ENCODE results near the gene CUBN.
A peak's percentile ranks its signal among the peaks of the same experiment; 100 is the strongest.

CUBN gene

DNA sequence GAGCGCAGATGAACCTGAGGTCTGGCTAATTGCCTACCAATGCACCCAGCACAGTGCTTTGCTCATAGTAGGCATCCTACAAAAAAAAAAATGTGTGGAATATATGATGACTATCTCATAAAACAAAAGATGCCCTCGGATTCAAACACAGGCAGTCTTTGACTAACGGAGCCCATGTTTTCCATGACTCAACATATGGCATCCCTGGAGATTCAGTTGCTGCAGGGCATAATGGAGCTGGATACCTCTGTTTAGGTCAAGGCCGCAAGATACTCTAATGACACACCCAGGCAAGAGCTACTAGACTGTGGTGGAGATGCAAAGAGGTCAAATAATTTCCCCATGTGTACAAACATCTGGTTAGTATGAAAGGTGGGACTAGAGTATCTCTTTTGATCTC lies 16.3 kb downstream of the CUBN start:
- H3K27ac ChIP-seq = peak overlapping the region in 1 of 2 donors; percentile 44

GRCh38 chr10:17112566-17112965 lies 17.0 kb downstream of the CUBN start:
- Histone ChIP-seq H3K27ac (no peak overlapping the region), H3K4me3 (no peak overlapping the region)
- no peak for TF ChIP-seq CTCF (IDR thresholded peaks at IDR 0.05)
- DNase-seq (ENCODE audit: low spot score) = no peak

More for the DNA sequence above, 16.3 kb downstream of the CUBN start:
- H3K4me3 ChIP-seq = no peak overlapping the region
- no peak for DNase-seq (ENCODE audit: low spot score)
- TF ChIP-seq CTCF (IDR thresholded peaks at IDR 0.05) = no peak

DNA sequence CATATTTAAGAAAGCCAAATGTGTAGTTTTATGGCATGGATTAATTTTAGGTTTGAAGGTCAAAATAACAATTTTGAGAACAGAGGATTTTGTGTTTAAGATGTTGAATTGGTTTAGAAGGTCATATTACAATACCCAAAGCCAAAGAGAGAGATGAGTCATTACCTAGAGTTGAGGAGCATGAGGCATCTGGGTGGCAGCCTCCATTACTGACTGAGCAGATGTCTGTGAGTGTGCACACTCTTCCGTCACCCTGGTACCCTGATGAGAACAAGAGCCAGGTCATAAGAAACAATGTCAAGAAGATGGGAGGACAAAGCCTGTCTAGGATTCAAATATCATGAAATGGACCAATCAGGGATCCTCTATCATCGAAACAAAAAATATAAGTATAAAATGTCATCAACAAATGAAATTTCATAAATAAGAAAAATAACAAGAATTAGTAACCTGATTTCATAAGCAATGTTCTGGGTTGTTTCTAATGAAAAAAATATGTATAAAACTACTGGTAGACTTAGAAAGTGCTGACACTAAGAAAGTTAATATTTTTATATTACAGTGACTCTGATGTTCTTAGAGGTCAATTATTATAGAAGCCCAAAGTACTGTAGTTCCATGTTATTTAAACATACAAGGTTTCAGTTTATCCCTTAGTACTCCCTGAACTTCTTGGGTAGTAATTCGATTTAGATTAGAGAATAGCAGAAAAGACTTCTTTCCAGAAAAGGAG lies 20.0 kb downstream of the CUBN start:
- Histone ChIP-seq H3K4me3 (no peak overlapping the region), H3K27ac (no peak overlapping the region)
- TF ChIP-seq CTCF (IDR thresholded peaks at IDR 0.05) = no peak
- DNase-seq (ENCODE audit: low spot score) = no peak

DNA sequence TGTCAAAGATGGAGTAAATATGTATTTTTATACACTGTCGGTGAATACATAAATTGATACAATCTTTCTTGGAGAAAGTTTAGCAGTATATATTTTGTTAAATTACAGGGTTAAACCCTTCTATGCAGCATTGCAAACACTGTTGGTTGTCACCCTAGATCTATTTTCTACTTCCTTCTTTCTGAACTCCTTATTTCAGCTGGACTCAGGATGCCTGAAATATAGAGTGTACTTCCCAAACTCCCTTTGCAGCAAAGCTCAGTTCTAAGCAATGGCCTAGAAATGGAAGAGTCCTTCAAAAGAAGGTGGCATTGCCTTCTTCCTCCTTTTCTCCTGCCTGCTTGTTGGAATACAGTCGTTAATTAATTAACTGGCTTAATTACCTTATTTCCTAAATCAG lies 20.6 kb downstream of the CUBN start:
- no peak for TF ChIP-seq CTCF (IDR thresholded peaks at IDR 0.05)
- DNase-seq (ENCODE audit: low spot score) = no peak
- Histone ChIP-seq H3K27ac (no peak overlapping the region), H3K4me3 (no peak overlapping the region)

- DNase-seq (ENCODE audit: low spot score) = no peak
- Histone ChIP-seq H3K4me3 (no peak overlapping the region), H3K27ac (no peak overlapping the region)
- TF ChIP-seq CTCF (IDR thresholded peaks at IDR 0.05) = no peak
Measured at GRCh38 chr10:17106991-17107390, 22.6 kb downstream of the CUBN start.

DNA sequence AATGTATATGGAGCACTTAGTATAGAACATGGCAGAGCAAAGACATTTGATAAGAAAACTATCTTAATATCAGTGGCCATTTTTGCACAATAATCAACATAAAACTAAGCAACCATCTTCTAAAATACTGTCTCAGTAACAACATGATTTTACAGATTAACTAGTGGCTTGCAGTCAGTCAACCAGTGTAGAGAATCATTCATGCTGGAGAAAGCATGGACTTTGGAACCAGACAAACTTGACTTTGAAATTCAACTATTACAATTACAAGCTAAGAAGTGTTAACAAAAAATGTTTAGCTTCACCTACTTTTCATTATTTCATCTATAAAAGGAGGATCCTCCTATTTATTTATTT lies 27.7 kb downstream of the CUBN start:
- H3K4me3 ChIP-seq = no peak overlapping the region
- peak overlapping the region in 1 of 2 donors; percentile 44 for H3K27ac ChIP-seq
- no peak for TF ChIP-seq CTCF (IDR thresholded peaks at IDR 0.05)
- no peak for DNase-seq (ENCODE audit: low spot score)

DNA sequence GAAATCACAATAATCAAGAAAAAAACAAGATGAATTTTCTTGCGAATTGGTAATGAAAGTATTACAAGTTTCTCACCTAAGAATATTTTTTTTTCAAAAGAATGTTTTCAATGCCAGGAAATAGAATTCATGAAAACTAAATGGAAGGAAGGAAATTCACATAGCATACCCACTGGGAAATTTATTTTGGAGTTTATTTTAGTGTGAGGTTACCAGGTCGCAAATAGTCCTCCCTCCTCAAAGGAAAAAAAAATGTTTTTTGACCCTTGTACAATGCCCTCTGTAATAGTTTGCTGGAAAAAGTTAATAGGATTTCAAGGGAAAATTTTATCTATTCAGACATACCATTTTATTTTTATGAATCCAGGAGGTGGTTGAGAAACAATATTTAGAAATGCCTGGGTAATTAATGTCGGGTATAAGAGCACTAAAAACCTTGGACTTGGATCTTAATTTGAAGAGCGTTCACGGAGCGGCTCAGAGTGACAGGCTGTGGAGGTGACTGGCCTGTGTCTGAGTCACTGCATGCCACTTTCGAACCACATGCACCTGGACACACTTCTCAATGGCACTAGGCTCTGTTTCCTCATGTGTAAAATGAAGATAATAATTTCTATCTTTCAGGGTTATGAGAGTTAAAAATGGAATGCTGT lies 28.2 kb downstream of the CUBN start:
- peak overlapping the region in 1 of 2 donors; percentile 44 for H3K27ac ChIP-seq
- no peak overlapping the region for H3K4me3 ChIP-seq
- DNase-seq (ENCODE audit: low spot score) = no peak
- TF ChIP-seq CTCF (IDR thresholded peaks at IDR 0.05) = no peak

Measured in coronary artery (tissue), 2 donors.